NCI-H345 treated with DMSO at 0.1 percent for 48 hours (cell line): ENCODE data around the gene ABCC12.

Experiments used
- DNase-seq: peaks from one replicate; lab custom pipeline; 2025; ENCODE audit not compliant: unreplicated experiment; lab: John Stamatoyannopoulos, UW

The ABCC12 gene

DNA sequence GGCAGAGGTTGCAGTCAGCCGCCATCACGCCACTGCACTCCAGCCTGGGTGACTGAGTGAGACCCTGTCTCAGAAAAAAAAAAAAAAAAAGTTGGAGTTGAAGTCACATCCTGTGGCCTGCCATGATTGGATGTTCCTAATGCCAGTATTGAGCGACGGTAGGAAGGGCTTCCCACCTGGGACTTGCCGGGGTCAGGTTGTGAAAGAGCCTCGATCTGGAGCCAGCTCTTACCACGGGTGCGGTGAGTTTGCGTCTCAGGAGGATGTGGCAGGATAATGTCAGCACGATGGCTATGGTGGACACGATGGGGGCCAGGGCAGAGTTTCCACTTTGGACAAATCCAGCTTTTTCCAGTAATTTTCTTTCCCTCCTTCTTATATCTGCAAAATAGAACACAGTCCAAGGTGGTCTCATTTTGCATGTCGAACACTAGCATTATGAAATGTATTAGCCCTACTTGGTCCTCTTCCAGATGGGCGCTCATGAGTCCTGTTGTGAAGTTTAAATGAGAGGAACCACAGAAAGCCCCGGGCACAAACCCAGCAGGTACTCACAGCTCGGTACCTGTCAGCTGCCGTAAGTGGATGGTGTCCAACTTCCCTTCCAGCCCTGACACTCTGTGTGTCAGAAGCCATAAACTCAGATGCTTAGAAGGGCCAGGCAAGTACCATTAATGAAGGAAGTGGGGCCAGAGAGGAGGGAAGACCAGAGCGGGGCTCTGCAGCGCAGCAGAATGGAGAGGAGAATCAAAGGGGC, 22.2 kb downstream of the ABCC12 start:
- DNase-seq = no peak

DNA sequence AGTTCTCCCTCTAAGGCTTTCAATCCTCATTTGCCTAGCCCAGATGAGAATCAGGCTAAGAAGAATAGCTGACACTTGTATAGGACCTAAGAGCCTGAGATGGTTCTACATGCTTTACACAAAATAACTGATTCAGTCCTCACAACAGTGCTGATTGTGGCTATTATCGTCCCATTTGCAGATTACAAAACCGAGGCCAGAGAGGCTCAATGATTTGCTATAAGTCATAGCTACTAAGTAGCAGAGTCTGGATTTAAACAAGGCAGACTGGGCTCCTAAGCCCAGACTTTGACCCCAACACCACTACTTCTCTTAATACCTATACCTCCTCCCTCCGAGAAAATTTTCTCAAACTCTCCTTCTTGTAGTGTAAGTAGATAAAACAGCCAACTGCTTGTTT, 23.1 kb downstream of the ABCC12 start:
- no peak for DNase-seq

DNA sequence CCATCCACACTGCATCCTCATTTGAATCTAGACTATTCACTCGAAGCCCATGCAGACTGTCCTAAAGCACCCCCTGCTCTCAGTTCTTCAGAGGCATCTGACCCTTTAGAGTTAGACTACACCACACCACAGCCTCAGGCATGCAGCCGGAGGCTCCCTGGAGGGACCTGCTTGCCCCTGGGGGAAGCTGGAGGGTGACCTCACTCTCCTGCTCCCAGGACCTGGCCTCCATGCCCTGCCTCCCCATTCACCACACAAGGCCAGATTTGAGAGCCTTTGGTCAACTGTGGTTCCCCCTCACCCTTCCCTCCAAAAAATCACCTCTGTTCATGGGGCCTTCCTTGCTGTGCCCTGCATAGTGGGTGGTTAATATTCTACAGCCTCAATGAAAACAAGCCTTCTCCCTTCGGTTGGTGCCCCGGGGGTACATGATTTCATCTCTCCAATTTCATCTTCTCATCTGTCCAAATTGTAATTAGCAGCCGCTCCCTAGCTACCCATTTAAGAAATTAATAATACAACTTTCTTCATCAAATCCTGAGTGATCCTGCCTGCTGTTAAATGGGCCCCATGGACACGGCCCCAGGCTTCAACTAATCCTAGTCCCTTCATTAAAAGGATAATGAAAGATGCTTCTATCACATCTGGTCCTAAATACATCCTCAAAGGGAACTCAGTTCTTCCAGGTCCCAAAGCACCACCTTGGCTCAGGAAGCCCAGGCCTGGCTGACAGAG, 24.4 kb downstream of the ABCC12 start:
- DNase-seq = no peak

DNA sequence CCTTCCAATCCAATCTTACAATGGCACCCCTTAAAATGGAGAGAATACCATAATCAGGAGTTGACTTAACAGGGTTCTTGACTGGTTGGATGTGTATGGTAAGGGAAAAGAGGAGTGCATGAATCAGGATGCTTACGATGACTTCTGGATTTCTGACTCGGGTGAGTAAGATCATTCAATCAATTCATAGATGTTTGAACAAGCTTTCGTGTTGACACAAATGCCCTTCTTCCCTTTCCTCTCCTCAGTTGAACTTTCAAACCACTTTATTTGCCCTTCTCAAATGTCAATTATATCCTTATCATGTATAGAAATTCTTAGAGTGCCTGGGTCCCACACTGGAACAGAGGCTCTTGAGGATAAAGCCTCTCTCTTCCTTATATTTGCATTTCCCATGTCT, 25.9 kb downstream of the ABCC12 start:
- DNase-seq = no peak

DNA sequence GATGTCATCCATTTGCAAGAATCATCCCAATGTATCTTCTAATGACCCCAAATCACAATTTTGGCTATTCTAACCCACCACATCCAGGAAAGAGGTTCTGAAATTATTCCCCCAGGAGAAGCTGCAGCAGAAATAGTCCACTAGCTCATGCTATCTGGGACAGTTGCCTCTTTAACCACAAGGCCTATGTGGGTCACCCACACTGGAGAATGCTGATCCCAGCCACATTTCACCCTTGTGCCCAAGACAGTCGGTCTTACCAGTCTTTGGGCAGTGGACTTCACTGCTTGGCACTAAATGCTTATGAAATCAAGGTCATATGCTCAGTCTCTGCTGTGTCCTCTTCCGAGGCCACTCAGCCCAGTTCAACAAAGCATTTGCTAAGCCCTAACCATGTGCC, 27.0 kb downstream of the ABCC12 start:
- DNase-seq = no peak

DNA sequence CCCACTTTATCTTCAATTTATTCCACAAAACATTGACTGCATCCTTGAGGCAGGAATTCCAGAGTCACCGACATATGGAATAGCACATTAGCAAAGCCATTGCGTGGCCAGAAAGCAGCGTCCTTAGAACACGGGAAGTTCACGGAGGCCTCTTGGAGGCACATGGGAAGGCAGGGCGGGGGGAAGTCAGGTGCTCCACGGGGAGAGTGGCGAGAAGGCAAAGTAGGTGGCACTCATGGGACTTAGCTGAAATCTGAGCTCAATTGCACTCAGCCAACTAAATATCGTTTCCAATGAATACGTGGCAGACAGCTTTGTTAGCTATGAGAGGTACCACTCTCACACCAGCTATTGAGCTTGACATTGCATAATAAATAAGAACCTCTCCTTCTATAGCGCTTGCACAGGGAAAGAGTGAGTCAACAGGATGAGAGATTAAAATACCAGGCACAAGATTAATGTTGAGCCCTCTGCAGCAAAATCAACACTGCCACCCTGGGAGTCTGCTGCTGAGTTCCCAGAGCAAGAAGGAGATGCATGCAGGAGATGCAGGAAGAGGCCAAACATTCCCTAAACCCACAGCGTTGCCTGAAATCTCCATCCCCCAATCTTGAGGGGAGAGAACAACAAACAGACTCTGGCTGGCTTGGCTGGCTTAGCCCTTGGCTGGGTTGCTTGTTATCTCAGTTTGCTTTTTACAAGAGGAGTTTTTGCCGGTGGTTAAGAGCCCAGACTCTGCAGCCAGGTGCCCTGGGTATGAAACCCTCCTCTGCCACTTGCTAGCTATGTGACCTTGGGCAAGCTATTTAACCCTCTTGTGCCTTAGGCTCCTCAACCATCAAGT, 28.8 kb downstream of the ABCC12 start:
- peak; percentile 19 for DNase-seq

DNA sequence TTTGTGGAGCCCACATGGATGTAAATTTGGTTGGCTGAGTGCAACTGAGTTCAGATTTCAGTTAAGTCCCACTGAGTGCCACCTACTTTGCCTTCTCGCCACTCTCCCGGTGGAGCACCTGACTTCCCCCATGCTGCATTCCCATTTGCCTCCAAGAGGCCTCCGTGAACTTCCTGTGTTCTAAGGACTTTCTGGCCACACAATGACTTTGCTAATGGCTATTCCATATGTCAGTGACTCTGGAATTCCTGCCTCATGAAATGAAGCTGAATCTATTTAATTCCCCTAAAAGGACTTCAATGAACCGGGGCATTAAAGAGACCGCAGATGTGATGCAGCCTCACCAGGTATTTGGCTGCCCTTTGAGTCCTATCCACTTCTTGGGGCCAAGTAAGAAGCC, 29.9 kb downstream of the ABCC12 start:
- DNase-seq = no peak

DNA sequence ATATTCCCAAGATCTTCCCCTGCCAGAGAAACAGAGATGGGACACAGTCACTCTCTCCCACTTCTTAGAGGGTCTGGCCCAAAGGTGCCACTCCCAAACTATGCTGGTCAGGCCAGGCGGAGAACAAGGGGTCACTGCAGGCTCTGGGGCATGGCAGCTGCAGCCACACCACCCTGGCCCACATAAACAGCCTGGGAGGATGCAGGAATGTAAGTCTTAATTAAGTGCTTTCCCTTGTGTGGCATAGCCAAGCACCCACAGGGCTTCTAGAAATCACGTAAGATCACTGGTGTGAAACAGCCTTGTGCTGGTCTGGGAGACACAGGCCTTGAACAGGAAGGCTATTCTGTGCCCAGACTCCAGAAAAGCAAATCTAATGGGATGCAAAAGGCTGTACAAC, 31.5 kb downstream of the ABCC12 start:
- DNase-seq = no peak

DNA sequence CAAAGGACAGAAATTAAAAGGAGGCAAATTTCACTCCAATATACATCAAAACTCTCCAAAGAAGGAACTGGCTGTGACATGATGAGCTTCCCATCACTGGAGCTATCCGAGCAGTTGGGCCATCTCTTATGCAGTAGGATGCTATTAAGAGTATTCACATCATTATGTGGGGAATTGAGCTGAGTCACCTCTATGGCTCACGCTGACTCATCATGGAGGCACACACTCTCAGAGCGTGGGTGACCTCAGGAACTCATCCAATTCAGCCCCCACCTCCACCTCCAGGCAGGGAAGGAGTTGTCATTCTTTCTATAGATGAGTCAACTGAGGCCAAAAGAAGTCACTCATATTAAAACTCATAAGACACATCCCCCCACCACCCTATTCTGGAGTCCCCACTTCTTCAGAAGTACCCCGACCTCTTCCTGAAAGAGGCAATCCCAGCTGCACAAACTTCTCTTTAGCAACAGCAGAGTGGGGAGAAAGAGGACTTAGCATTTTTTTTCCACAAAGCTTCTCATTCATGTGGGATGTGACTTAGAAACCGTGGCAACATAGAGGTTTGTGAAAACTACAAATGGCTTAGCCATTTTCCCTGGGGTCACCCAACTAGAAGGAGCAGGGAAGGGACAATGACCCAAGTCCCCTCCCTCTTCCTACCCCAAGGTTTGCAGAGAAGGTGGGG, 32.5 kb downstream of the ABCC12 start:
- DNase-seq = no peak

DNA sequence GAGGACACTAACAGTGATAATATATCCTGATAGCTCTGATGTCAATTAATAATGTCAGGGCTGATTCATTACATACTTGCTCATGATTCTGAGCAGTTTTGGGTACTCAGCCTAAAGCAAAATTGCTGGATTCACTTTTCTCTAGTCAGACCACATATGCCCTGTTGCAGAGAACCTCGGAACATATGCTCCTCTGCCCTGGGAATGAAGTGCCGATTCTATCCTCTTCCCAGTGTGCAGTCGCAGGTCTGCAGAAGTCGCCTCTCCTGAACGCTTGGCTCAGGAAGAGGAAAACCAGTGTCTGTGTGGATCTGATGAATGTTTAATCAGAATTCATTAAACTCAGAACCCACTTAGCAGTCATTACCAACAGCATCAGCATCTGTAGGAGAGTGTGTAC, 34.5 kb downstream of the ABCC12 start:
- DNase-seq = no peak

DNA sequence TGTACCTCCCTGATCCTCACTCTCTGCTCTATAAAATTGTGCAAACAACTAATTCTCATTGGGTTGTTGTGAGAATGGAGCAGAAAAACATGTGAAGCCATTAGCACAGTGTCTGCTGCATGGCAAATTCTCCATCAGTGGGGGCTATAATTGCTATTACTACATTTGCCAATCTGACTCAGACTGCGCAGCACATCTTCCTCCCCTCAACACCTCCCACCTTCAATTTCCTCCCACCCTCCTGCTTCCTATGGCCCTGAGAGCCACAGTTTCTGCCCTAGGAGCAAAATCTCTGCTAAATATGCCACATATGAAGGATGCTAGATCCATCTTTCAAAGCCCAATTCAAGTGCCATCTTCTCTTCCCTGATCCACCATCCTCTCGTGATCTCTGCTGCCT, 37.0 kb downstream of the ABCC12 start:
- no peak for DNase-seq

DNA sequence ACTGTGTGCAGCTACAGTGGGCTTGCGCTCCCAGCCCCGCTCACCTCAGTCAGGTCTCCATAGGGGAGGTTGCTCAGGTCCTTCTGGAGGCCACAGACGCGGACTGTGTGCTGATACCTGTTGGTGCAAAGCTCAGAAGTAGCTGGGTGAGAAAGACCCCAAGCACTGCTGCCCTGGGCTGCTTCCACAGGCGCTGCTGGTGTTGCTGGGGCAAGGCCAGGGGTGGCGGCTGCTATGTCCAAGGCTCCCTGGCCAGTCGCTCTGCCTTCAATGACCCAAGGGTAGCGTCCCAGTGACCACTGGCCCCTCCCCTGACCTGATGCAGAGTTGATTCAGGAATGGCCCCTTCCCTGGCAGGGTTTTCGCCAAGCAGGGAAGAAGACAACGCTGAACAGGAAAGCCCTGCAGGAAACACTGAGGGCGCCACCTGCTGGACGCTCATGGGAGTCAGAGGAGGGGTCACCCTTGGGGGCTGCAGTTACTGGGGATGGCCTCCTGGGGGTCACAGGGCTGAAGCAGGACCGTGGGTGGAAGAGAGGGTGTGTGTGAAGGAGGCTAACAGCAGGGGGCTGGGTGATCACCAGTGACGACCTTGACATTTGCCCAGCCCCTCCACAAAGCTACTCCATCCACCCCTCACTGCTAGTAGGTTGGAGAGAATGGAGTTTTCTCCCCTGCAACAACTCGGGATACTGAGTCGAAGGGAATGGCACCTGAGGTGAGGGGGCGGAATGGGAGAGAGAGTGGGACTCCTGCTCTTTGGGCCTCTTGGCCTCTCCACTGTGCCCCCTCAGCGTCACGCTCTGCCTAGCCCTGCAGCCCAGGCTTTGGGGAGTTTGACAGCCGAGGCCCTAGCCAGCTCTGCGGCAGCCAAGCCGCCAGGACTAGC, 38.3 kb downstream of the ABCC12 start:
- no peak for DNase-seq

DNA sequence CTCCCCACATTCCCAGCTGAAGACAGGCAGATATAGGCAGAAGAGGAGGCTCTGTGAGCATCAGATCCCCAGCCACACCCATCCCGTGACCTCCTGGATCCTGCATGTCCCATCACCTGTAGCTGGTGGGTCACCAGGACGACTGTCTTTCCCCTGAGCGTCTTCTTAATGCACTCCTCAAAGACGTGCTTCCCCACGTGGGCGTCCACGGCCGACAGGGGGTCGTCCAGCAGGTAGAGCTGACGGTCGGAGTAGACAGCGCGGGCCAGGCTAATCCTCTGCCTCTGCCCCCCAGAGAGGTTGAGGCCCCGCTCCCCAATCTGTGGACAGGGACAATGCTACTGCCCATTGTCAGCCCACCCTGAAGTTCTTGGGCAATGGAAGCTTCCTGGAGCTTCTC, 40.5 kb downstream of the ABCC12 start:
- DNase-seq = no peak

DNA sequence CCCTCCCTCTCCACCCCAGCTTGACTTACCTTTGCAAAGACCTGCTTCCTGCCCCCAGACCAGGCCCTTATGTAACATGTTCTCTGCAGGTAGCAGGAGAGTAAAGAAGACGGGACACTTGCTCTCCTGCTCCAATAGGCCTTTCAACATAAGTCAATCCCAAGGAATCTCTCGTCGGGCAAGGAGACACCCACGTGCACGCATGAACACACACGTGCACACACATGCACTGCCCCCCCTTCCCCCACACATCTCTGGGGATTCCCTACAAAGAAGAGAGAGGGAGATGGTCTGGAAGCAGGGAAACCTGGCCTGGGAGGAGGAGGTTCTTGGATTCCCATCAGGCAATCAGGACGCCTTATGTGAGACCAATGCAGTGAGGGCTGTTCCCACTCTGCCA, 41.4 kb downstream of the ABCC12 start:
- DNase-seq = no peak

DNA sequence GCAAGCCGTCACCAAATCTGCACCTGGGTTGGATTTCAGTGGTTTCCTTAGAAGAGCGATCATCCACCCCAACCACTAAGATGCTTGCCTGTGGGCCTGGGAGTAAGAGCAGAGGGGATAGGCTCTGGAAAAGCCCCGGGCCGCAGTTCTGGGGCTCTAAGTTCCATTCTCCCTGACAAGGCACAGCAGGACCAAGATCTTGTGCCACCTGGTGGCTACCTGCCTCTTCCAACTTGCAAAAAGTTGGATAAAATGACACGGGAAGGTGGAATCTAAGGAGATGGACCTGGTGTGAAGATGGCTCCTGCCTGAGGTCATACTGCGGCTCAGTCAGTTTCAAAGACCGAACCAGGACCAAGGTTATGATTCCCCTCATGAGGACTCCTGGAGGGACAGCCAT, 42.3 kb downstream of the ABCC12 start:
- DNase-seq = no peak

DNA sequence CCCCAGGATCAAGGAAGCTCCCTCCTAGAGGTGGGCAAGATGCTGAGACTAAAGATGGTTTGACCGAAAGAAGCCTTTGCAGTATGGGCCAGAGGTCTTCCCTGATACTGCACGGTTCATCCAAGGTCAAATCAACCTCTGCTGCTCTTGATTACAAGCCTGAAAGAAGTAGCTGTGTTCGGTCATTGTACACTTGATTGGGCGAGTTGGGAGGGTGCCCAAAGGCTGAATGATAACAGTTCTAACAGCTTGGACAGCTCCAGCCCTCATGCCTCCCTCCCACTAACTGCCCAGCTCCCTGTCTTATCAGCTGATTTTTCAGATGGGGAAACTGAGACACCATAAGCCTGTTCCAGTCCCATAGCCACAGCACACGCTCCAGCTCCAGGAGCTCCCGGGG, 42.8 kb downstream of the ABCC12 start:
- DNase-seq = no peak

DNA sequence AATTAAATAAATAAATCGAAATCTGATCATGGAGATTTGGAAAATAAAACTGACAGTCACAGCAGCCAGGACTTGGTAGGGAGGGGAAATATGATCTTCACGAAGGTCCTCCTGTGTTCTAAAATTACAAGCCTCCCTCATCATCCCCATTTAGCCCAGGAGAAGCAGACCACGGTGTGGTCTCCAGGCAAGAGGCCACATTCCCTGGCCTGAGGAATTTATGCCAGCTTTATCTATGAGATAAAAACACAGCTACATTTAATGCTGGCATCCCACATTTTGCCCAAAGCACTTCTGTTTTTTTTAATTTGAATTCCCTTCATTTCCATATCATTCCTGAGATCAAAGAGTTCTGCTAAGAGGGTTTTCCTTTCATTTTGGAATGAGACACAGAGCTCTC, 43.2 kb downstream of the ABCC12 start:
- no peak for DNase-seq

DNA sequence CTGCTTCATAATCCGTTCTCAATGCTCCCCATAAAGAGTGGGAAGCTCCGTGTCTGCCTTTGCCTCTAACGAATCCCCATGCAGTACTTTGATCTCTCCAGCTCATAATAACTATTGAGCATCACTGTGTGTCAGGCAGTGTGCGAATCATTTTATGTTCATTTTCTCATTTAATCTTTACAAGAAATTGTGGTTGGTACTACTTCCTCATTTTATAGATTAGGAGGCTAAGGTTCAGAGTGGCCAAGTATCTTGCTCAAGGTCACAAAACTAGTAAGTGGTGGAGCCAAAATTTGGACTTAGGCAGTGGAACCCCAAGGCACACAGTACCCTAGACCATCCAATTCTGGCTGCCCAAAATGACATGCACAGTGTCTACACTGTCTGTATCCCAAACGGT, 44.8 kb downstream of the ABCC12 start:
- no peak for DNase-seq

DNA sequence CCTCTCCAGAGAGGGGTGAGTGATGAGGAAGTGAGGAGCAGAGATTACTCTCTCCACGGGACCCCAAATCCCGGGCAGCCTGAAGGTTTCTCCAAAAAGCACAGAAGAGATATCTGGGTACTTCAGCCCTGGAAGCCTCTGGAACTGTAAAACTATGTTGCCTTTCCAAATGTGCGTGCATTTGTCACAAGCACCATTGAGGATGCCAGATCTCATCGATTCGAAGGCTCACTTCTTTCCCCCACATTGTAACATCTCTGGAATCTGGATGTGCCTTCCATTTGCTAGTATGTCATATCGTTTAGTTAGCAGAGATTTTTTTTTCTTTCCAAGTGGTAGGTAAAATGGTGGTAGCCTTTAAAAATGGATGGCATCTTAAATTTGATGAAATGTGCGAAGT, 45.8 kb downstream of the ABCC12 start:
- no peak for DNase-seq

DNA sequence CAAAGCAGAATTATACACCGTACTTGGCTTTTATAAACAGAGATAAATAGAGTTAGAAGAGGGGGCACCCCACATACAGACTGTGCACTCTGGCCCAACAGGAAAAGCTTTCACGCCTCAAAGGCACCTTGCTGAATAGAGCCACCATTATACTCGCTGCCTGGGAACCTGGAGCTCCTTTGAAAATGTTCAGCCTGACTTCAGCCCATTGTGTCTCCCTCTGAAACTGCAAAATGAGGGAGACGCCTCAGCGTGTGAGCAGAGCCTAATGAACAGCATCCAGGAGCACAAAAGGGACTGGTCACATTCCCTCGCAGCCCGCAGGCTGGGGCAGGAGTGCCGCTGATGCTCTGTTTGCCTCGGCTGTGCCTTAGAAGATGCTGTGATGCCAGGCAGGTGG, 46.3 kb downstream of the ABCC12 start:
- no peak for DNase-seq
